ENCODE results near the gene OLFML1.

GRCh38 chr11:7547687-7548086 lies 62.4 kb downstream of the OLFML1 start:
- TF ChIP-seq CTCF (IDR thresholded peaks at IDR 0.05; ENCODE audit: insufficient read depth, low read length) (no peak), POLR2AphosphoS5 (IDR thresholded peaks at IDR 0.05; ENCODE audit: low read depth) (no peak), GABPA (IDR thresholded peaks at IDR 0.05; ENCODE audit: low read depth) (no peak), REST (IDR thresholded peaks at IDR 0.05; ENCODE audit: insufficient replicate concordance, low read depth) (no peak)

Data from HL-60 (cell line).